ENCODE measurements around the gene GHRL.

DNA sequence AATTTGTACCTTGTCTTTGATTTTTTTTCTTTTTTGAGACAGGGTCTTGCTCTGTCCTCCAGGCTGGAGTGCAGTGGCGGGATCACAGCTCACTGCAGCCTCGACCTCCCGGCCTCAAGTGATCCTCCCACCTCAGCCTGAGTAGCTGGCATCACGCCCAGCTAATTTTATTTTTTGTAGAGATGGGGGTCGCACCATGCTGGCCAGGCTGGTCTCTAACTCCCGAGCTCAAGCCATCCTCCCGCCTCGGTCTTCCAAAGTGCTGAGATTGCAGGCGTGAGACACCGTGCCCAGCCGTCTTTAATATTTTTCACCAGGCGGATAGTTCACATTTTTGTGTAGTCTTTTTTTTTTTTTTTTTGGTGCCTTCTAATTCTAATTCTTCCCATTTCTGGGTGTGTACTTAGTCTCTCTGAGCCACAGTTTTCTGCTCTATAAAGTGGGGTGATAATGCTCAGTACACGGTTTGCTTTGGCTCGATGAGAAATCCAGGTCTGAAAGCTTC lies 45.0 kb downstream of the GHRL start:
- TF ChIP-seq, protein P1, sequence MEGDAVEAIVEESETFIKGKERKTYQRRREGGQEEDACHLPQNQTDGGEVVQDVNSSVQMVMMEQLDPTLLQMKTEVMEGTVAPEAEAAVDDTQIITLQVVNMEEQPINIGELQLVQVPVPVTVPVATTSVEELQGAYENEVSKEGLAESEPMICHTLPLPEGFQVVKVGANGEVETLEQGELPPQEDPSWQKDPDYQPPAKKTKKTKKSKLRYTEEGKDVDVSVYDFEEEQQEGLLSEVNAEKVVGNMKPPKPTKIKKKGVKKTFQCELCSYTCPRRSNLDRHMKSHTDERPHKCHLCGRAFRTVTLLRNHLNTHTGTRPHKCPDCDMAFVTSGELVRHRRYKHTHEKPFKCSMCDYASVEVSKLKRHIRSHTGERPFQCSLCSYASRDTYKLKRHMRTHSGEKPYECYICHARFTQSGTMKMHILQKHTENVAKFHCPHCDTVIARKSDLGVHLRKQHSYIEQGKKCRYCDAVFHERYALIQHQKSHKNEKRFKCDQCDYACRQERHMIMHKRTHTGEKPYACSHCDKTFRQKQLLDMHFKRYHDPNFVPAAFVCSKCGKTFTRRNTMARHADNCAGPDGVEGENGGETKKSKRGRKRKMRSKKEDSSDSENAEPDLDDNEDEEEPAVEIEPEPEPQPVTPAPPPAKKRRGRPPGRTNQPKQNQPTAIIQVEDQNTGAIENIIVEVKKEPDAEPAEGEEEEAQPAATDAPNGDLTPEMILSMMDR (IDR thresholded peaks at IDR 0.05): no peak
- no peak for TF ChIP-seq POLR2AphosphoS5 (IDR thresholded peaks at IDR 0.05)

Data from sigmoid colon (tissue), 4 donors.